GM21825 (cell line): ENCODE data around the gene CBLN1.

Source experiments
- ATAC-seq: cut with Tn5 transposase; IDR thresholded peaks from one replicate; pipeline ENCODE4 v1.9.1; 2021; ENCODE audit warnings: mild to moderate bottlenecking, moderate library complexity; ENCODE audit not compliant: unreplicated experiment

Gene CBLN1

DNA sequence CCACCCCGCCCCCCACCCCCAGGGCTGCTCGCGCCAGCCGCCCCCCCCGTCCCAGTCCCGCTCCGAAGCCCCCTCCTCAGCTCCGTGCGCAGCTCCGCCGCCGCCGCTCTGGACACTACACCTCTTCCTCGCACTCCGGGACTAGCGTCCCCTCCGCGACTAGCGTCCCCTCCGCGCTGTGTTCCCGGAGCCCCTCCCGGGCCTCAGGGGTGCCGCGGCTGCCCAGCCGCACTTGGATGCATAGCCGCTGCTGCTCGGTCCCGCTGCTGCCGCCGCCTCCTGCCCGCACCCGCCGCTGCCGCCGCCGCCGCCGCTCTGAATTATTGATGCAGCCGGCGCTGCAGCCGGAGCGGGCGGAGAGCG, at the start of gene CBLN1:
Gene CBLN1, minus strand, starts transcription at position 359 of the 363 bp plus-strand sequence. CDS start 373 bp downstream, outside the sequence.
- no peak for ATAC-seq

DNA sequence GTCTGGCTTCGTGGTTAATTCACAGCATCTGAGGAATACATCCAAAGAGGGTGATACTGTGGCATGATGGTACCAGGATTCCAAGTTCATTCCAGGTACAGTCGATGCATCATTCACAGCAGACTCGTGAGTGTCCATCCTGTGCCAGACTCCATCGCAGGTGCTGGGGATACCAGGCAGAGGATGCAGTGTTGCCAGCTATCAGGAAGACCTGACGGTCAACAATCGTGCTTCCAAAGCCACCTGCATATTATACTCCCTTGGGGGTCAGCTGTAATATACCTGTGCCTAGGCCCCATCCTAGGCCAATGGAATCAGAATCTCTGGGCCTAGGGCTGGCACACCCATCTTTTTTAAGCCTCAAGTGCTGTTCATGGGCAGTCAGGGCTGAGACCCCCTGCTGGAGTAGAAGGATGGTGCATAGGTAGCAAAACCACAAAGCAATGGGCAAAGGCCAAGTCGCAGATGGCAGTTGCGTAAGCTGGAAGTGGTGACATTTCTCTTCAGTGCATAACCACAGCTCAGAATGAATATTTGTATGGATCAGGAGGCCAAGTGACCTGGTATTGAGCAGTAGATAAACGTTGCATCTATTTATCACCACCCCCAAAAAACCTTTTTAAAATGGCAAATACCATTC, 49.0 kb upstream of the CBLN1 start:
- ATAC-seq, result no peak

DNA sequence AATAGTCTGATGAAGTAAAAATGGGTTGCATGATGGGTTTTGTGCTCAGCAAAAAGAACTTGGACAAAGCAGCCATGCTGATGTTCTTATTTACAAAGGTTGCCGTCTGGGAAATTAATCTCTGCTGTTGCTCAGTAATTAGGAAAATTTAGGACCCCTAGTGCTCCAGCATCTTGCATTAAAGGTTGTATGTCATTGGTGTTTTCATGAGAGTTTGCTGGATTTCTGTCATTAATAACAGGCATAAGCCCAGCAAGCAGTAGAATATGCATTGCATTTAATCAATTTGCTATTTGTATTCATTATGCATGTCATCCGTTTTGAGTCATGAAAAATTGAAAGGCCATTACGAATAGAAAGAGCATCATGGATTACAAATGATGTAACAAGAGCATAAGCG, 46.7 kb upstream of the CBLN1 start:
- no peak for ATAC-seq

DNA sequence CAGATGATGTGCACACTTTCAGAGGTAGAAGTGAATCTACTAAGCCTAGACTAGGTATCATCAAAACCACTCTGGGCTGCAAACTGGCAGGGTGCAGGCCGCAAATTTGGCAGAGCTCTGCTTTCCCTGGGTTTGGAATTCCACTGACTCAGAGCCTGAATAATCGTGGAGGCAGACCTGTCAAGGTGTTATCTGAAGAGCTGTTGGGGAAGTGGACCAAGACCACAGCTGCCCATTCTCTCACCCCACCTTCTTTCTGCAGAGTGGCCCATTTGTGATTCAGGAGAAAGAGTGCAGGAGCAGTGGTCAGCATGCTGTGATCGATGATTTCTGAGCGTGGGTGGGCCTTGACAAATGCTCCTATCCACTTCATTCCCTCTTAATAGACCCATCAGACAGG, 45.8 kb upstream of the CBLN1 start:
- no peak for ATAC-seq

DNA sequence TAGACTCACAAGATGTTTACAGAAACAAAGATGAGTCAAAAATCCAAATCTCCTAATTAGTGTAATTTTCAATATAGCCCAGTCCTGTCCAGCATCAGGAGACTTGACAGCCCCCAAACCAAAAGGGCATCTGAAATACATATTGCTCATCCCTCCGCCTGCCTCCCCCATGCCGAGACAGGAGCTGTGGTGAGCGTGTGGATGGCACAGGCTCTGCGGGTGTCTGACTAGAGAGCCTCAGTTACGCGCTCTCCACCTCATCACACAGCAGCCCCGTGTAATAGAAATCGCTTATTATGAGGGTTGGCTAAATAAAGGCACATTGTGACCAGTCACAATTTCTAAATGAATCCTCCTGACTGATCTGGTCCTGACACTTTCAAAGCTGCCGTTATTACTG, 43.1 kb upstream of the CBLN1 start:
- ATAC-seq, result no peak

DNA sequence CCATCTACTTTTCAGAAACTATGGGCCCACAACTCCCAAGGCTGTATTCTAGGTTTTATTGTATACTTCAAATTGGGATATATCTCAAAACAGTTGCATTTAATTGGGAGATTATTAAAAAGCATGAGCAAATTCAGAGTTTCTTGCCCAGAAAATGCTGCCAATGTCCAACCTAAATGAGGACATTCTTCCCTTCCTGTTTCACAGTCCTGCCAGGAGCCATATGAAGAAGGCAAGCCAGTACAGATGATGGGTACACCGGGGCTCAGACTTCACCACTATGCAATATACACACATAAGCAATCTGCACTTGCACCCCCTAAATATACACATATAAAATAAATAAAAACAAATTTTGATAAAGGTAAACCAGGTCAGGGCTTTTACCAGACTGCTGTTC, 34.0 kb upstream of the CBLN1 start:
- ATAC-seq, result no peak

DNA sequence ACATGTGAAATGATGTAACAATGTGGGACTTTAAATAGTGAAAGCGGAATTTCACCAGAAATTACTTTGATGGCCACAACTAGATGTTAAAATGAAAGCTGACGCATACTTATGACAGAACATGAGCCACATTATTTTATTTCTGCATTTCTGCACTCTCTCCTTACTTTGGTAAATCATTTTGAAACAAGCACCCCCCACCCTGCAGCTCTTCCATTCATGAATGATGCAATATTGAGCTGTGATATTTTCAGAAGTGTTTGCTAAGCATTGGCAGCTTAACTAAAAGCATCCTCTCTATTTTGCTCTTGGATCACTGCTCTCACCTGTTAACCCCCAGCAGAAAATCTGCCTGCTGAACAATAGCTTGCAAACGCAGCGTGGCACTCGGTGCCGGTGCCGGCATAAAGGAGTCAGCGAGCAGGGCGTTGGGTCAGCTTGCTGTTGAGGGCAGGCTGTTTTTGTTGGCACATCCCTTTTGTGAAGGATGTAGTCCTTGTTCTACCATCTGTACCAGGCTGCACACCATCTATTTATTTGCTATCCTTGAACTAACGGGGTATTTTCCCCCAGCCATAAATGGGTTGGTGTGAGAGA, 30.8 kb upstream of the CBLN1 start:
- no peak for ATAC-seq

DNA sequence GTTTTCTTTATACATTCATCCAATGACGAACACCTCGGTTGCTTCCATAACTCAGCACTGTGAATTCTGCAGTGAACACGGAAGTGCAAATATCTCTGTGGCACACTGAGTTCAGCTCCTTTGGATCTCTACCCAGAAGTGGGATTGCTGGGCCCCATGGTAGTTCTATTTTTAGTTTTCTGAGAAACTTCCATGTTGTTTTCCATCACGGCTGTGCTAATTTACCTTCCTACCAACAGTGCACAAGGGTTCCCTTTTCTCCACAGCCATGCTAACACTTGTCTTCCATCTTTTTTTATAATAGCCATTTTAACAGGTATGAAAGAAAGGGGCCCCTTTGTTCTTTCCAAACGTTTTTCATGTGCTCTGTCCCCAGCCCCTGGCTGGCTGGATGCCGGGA, 30.2 kb upstream of the CBLN1 start:
- no peak for ATAC-seq

DNA sequence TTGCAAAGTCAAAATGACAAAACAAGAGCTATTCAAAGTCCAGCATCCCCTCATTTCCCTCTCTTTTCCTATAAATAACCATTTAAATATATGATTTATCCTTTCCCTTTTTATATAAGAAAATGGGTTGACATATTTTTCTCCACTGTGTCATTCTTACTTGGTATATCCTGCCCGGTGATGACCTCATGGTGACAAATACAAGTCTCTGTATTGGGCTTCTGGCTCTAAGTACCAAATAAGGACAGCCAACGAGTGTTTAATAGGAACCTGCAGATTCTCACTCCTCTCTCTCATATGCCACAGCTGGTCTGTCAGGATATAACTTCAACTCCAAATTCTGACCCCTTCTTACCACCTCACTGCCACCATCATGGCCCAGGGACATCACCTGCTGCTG, 25.5 kb upstream of the CBLN1 start:
- no peak for ATAC-seq

DNA sequence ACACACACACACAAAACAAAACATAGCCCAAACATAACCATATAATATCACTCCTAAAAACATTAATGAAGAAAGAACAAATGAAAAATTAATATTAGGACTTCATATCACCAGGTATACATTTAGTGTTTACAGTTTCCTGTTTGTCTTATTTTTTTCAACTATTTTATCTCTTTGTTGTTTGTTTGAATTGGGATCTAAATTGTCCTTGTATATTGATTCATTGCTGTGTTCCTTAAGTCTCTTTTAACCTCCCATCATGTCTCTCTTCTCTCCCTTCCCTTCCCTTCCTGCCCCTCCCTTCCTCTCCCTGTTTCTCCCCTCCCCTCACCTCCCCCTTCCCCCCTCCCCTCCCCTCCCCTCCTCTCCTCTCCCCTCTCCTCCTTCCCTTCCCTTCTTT, 23.8 kb upstream of the CBLN1 start:
- no peak for ATAC-seq

DNA sequence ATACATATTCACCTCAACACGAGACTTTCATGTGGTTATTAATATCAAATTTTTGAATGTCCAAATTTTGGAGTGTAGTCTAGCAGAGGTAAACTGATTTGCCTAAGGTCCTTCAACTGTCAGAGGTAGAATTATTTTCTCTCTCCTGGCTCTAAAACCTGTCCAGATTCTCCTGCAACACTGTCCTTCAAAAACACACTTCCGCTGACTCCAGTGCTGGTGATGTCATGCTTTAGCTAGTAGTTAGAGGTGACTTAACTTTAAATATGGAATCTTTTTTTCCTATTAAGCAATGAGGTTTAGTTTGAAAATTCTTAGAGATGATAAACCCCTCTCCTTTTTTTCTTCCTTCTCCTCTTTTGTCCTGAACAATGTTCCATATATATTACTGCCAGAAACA, 10.8 kb upstream of the CBLN1 start:
- ATAC-seq, result no peak

DNA sequence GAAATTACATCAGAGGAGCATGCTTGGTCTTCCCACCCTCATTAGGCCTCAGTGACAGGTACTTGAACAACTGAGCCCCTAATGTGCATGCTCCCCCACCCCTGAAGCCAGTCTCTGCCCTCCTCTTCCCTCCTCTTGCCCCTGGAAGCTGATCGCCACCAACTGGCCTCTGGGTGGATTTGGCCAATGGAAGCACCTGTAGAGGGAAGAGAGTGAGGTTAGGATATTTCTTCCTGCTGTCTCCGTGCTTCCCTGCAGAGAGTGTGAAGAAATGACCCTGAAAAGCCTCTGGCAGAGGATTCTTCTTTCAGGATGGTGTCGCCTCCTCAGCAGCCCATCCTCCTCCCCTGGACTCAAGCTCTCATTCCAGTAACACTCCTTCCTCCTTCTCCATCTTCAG, 5.9 kb upstream of the CBLN1 start:
- no peak for ATAC-seq

DNA sequence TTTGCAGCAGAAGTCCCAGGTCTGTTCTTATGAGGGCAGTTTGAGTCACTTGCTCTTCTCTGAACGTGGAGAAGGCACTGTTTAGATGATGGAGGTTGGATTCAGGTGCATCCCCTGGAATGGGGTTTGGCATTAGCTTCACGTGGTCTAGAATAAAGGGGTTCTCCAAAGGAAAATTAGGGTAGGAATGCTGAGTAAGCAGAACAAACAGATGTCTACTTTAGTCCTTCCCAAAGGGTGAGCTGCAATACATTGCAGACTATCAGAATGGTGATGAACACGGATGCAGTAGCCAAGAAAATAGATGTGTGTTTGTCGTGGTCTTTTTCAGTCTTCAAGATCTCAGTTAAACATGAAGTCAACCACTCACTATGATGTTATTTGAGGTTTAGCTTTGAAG, 3.3 kb upstream of the CBLN1 start:
- ATAC-seq, result no peak

DNA sequence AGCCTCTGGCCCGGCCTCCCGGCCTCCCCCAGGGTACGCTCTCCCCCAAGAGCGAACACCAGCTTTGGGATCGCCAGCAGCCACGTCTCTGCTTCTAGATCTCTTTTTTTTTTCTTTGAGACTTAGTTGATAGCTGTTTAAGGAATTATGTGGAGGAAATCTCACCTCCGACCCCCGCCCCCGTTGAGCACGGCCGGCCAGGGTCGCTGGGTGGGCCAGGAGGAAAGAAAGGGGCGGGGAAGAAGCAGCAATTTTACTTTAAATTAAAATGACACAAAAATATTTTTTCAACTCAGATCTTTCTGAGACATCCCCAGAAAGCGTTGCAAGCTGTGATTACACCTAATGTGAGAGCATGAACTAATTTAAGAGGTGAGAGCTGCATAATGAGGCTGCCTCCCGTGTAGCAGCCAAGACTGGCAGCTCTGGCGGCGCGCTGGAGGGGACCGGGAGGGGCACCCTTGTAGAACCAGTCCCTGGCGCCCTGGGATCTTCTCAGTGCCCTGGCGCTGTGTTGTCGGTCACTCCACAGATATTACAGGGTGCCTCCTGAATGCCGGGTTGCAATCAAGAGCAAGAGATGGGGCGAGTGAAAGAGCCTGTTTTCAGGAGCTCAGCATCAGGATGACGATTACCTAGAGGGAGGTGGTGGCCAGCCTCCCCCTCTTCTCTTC, 1.9 kb upstream of the CBLN1 start:
- ATAC-seq, result no peak

DNA sequence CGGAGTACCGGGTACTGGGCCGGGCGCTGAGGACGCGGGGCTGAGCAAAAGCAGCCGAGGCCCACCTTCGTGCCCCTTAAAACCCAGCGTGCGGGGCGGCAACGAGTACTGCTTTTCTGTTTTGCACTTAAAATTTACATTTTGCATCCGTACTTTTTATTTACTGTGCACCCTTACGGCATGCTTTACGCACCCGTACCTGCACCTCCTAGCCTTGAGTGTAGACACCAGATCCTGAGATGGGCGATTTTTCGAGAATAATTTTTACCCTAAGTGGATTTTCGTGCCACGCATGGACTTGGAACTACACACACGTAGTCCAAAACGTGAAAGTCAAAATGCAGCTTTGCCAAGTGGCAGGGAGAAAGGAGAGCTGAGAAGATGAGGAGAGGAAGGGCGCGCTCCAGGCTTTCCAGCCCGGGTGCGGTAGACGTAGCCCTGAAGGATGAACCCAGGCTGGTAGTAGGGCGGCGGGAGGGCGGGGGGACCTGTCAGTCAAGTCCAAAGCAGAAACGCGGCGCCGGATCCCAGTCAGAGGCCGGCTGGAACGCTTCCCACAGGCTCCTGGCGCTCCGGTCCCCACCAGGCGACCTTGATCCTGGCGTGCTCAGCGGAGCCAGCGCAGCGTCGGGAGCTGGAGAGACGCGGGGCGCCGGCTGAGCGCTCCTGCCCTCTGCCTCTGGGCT, 1.2 kb upstream of the CBLN1 start:
- ATAC-seq, result no peak

DNA sequence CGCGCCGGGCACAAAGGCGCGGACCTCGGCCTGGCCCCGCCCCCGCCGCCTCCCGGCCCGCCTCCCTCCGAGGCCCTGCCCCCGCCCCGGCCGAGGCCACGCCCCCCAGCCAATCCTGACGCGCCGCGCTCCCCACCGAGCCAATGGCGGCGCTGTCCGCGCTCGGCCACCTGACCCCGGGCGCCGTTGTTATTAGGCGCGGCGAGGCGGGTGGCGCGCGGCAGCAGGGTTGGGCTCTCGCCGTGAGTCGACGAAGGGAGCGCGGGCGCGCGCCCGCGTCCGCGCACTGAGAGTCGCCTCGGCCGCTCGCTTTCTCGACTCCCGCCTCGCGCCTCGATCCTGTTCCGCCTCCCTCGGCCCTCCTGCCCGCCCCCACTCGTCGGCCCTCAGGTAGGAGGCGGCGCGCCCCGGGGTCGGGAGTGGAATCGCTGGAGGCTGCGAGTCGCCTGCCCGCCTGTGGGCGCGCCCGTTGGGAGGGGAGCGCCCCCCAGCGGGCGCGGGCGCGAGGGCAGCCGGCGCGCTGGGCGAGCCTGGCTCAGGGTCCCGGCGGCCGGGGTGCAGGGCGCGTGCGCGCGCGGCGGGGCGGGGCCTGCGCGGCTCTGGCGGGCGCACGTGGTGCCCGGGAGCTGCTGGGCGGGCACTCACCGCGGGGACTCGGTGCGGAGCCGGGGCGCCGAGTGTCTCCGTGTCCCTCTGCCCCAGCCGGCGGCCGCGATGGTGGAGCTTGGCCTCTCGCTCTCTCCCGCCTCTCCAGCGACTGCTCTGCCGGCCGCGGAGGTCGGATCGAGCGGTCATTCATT, 405 bp upstream of the CBLN1 start:
- peak; percentile 93 for ATAC-seq

DNA sequence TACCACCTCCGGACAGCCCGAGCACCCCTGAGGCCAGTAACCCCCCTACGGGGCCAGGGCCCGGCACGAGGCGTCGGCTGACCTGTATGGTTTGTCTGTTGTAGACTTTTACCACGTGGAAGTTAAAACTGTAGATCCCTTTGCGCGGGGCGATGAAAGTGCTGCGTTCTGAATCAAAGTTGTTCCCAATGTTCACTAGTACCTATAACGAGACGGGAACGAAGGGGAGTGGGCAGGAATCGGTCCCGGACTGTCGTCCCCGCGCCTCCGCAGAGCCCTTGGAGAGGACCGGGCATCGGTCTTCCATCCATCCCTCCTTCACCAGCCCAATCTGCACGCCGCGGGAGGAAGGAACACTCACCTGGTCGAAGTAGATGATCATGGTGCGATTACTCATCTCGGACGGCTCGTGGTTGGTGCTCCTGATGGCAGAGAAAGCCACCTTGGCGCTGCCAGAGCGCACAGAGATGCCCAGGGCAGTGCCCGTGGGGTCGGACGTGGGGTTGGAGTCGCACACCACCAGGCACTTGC, 732 bp downstream of the CBLN1 start:
- ATAC-seq, result no peak

DNA sequence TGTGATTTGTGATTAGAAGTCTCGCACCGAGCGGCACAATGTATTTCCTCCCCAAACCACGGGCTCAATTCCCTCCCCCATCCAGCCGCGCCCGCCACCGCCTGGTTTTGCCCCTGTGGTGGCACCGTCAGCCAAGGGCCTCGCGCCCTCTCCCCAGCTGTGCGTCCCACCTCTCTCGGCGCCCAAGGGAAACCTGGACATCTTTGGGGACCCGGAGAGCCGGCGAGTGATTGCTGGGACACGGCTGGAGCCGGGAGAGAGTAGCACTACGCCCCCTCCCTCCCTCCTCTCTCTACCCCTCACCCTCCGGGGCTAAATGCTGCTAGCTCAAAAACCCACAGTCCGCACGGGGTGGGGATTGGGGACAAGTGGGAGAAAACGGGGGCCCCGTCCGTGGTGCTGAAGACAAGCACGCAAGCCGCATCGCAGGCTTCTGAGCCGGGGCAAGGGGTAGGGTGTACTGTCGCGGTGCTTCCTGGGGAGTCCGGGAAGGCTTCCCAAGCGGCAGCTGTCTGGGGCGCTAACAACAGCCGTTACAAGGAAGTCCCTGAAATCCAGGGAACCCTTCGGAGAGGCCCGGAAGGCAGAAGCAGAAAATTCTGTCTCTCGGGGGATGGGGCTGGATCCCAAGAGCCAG, 1.4 kb downstream of the CBLN1 start:
- ATAC-seq, result no peak

DNA sequence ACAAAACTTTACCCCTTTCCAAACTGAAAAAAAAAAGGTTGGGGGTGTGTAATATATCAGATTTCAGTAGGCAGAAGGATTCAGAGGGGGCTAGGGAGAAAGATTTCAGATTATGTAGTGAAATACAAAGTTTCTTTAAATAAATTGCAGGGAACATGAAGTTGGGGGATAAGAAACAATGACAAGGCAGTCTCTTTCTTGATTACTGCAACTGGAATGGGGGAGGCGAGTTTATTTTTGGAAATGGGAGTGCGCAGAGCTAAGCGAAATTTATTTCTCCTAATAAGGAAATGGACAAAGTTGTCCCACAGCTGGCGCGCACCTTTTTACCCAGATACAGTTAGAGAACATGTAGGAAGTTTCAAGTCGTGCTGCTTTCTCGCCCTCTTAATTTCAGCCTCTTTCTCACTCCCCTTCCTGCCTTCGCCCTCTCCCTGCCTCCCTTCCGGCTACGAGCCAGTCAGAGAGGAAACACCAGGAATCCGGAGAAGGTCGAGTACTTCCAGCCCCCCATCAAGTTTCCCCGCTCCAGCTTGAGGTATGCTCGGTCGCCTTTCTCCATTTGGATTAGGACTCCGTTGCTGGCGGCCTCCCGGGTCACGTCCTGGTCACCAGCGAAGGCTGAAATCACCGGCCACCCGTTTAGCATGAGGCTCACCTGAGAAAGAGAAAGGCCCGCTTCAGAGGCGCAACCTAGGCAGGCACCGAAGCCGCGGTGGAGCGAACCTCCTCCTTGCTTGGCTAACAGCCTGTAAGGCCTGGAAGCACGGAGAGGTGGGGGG, 2.5 kb downstream of the CBLN1 start:
- no peak for ATAC-seq

DNA sequence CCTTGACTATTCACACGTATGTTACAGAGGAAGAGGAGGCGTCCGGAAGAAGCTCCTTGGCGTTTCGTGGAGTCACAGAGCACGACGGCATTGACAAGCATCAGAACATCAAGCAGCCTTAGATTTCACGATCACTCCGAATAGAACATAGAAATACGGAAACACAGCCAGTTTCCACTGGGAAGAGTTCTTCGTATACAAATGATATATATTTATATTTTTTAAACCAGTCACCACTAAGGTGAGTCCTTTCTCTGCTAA, 3.1 kb downstream of the CBLN1 start:
- ATAC-seq, result no peak
